HG02678 (cell line): ENCODE measurements around the gene KRT10.
"Not testable (repeated sequence)": the region's sequence is repeated elsewhere in the genome, so short reads cannot be mapped to it uniquely, and the experiment has no call there.

Source experiments
- ATAC-seq: cut with Tn5 transposase; IDR thresholded peaks from one replicate; pipeline ENCODE4 v1.9.1; 2021; ENCODE audit warnings: mild to moderate bottlenecking, moderate library complexity; ENCODE audit not compliant: unreplicated experiment

The KRT10 gene

DNA sequence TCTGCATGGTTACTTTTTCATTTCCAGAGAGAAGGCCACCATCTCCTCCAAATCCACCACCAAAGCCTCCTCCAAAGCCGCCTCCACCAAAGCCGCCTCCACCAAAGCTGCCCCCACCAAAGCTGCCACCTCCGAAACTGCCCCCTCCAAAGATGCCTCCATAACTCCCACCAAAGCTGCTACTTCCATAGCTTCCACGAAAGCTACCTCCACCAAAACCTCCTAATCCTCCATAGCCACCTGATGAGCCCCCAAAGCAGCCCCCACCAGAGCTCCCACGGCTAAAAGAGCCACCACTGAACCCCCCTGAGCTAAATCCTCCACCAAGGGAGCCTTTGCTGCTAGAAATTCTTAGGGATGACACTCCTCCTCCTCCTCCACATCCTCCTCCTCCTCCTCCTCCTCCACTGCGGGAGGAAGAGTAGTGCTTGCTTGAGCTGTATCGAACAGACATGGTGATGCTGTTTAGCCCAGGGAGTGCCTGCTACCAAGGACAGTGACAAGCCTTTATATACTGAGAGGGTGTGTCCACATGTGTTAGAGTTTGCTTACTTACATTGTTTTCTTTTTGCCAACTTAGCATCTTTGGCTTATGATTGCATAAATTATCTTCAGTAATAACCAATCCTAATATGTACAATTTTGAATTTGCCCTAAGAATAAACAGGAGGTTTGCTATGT is at the start of gene KRT10:
Gene KRT10 (minus strand): TSS at position 483 of the 681 bp plus-strand sequence. CDS start 29 bp downstream, at position 454.
- no peak for ATAC-seq

DNA sequence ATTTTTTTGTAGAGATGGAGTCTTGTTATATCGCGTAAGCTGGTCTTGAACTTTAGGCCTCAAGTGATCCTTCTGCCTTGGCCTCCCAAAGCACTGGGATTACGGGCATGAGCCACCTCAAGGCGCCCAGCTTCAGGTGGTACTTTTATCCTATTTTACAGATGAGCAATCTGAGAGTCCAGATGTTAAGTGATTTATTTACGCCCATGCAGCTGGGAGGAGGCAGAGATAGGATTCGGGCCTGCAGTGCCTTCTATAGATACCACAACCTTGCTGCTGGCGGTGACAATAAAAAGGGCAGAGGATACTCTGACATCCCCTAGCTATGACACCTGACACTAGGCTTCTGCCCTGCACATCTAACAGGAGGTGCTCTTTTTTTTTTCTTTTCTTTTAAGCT is 48.9 kb upstream of the KRT10 start:
- no peak for ATAC-seq

DNA sequence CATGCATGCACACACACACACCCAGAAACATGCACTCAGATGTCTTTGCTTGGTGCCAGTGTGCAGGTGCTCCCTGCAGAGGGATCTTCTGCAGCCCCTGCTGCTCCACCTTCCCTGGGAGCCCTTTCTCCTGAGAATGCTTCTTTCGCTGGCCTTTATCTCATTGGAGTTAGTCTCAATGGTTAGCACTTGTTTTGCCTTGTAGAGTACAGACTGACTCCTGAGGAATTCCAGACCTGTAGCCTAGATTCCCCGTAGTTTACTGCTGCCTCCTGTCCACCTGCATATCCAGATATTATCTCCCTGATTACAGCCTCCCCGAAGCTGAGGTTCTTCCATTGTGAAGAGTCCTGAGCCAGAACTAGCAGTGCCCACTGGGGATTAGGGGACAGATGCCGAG is 47.7 kb upstream of the KRT10 start:
- ATAC-seq = no peak

DNA sequence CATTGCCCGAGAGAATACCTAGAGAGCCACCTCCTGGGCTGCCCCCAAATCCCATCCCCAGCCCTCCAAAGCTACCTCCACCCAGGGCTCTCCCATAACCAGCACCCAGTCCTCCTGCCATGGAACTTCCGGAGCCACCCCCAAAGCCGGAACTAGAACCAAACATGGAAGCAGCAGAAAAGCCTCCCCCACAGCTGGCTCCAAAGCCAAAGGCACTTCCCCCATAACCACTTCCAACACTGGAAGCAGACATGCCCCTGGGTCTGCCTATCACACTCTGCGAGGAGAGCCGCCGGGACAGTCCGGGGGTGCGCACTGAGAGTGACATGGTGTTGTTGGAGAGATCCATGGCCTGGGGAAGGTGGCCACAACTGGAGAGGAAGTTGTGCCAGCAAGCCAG is 44.4 kb upstream of the KRT10 start, which contains the start of gene KRT12:
Gene KRT12 (minus strand): TSS at position 386 of the 400 bp plus-strand sequence. CDS start 37 bp downstream, at position 349.
- ATAC-seq = no peak

DNA sequence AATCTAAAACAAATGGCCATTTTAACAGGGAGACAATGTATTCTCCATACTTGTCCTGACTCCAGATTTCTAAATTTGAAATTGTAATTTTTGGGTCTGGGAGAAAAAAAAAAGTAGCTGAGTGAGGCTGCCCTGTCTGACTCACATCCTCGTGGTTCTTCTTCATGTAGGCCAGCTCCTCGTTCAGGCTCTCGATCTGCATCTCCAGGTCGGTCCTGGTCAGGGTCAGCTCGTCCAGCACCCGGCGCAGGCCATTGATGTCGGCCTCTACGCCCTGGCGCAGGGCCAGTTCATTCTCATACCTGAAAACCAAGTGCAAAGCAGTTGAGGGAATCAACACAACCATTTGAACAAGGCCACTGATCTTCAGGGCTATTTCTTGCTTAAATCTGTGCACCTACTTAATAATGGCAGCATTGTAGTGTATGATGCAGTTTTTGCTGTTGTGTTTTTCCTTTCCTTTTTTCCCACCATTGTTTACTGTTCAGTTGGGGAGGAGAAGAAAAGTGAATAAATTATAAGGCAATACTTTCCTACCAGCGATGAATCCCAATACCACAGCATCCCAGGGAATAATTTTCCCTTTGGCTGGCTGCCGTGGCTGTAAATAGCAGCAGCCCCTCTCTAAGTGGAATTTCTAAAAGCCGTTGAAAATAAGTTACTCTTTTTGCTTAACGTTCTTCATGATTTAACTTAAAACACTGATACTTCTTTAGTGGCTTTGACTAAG is 42.4 kb upstream of the KRT10 start:
- no peak for ATAC-seq

DNA sequence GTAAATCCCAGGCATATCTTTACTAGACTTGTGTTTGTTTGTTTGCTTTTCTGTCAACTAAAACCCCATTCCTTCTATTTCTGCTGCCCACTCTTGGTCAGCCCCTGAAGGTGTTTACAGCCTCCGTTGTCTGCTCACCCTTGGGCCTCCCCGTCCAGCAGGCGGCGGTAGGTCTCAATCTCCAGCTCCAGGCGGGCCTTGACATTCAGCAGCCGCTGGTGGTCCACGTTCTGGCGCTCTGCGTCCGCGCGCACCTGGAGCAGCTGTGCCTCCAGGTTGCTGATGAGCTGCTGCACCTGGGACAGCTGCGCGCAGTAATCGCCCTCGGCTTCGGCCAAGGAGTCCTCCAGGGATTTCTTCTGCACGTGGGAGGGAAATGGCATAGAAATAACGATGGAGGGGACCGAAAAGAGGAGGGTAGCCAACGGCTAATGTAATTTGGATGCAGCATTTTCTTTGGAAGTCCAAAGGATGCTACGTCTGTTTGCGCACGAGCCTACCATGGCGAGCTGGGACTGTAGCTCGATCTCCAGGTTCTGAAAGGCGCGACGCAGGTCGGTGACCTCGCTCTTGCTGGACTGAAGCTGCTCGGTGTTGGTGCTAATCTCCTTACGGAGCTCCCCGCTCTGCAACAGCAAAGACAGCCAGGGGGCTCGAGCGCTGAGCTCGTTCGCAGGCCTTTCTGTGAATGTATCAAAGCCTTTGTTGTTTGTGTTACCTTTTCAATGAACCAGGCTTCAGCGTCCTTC is 40.7 kb upstream of the KRT10 start:
- ATAC-seq = no peak

DNA sequence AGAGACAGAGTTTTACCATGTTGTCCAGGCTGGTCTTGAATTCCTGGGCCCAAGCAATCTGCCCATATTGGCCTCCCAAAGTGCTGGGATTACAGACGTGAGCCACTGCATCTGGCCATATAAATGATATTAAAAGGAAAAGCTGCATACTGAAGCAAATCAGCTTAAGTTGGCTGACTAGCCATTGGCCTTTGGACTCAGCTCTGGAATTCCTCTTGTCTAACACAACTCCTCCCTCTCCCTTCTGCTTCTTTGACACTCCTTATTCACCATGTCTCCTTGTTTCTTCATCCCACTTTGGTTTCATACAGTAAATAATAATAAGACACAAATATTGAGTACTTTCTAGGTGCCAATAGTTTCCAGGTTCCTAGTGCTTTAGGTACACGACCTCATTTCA is 37.1 kb upstream of the KRT10 start:
- no peak for ATAC-seq

DNA sequence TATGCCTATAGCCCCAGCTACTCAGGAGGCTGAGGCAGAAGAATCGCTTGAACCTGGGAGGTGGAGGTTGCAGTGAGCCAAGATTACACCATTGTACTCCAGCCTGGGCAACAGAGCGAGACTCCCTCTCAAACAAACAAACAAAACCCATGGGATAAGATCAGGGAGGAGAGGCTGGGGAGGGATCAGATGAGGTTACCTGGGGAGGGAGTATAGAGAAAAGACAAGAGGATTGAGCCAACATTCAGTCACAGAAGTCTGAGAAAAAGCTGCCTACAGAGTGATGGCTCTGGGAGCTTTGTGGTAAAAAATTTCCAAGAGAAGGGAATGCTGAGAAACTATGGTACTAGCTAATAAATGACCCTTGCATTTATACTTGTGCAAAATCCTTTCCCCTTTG is 36.3 kb upstream of the KRT10 start:
- ATAC-seq = not testable (repeated sequence)

DNA sequence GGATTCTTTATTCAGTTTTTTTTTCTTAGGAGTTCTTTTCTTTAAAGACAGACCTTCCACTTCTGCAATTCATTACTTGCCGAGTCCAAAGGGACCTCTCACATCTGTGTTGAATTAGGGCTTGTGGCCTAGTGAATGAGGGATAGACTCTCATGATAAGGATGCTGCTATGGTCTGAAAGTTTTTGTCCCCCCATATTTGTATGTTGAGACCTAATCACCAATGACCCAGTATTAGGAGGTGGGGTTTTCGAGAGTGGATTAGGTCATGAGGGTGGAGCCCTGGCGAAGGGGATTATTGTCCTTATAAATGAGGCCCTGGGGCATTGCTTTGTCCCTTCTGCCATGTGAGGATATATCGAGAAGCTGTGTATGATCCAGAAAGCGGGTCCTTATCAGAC is 35.1 kb upstream of the KRT10 start:
- no peak for ATAC-seq

DNA sequence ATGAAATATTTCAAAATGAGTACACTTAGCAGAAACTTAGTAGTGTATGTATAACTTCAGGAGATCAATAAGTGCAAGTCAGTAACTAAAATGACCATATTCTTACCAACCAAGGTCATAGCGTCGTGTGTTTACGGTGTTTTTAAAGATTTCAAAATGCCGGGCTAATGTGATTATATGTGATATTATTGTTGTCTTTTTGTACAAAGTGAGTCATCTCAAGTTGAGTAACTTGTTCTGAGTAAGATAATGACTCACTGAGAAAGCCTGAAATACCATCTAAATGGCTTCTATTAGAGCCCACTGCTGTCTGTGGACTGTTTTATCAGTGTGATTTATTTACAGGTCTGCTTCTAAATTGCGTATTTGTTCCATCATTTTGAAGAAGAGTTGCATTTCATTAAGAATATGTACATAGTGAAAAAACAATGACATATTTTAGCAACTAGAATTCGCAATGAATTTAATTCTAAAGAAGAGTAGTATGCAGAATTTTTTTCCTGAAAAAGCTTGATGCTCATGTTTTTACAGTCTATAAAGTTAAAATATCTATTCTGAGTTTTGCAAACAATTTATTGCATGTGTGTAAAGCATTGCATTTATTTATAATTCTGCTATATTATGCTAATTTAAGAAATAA is 31.9 kb upstream of the KRT10 start:
- no peak for ATAC-seq

DNA sequence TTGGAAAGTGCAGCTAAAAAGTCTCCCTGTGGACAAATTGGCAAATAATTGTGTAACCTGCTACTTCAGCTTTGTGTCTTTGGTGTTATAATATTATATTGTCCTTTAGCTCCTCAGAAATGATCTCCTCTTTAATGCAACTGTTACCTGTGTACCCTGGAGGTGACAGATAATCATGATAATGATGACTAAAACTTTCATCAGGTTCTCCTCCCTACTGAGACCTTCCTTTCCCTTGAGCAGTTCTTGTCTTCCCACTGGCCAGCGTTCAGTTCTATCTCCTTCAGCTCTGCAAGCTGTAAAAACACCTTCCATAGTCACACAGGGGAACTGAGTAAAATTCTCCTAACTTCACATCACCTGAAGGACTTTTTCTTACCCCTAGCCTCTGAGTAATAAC is 29.9 kb upstream of the KRT10 start:
- no peak for ATAC-seq

DNA sequence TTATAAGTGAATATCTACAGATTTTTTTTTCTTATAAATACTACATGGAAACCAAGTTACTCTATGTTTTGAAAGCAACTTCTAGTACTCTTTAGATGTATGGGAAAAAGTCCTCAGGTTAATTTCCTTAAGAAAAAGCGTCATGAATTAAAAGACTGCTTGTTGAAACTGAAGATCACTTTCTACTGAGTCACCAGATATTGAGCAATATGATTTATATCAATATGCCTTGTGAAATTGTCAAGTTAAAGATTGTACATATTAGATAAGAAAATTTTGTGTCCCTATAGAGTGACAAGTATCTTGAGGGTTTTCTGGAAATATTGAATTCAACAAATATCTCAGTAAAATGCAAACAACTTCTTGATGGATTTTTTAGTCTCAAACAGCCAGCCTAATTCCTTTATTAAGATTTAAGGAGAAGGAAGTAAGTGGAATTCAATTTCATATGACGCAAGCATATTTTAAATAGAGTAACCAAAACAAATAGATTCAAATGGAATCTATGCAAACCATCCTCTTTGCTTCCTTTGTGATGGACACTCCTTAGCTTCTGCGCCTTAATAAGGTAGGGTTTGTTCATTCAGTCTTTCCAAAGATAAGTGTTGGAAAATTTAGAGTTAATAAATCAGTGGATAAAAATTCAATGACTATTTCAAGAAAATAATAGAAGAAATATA is 28.0 kb upstream of the KRT10 start:
- no peak for ATAC-seq

DNA sequence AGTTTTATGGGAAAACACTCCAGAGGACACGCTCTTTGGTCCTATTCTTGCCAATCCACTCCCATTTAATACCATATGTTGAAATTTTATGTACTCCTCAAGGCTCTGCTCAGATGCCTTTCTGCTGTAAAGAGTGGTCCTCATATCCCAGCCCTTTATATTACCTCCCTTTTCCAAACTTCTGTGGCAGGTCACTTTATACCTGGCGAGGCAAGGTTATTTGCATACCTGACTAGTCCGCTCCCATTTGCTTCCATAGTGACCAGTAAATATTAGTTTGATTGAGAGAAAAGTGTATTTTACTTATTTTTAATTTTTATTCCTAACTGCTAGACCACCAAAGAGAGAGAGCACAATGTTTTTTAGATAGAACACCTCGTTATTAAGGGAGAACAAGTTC is 27.3 kb upstream of the KRT10 start:
- ATAC-seq = no peak

DNA sequence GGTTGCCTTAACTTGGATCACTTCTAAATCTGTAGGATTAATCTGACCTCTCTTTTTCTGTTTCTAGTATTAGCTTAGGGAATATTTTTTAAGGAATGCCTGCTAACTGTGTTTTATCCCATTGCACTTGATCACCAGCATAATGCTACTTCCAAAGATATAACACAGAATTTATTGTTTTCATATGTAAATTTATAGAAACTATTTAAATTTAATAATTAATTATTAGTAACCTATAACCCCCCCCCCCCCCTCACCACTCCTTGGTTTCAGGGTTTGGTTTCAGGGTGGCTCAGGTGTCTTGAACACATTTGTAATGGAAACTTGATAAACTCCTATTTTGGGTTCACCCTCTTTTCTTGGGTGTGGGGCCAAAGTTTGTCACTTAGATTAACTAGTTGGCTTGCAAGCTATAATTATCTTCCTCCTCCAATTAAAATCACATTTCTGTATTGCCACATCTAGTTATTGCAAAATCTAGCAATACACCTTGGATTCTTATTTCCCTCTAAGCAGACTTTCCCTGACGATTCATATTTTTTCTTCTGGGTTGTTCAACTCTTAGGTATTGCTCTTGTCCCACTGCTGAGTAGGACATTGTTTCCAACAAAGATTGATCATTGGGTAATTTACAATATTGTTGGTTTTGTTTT is 26.3 kb upstream of the KRT10 start:
- ATAC-seq = no peak

DNA sequence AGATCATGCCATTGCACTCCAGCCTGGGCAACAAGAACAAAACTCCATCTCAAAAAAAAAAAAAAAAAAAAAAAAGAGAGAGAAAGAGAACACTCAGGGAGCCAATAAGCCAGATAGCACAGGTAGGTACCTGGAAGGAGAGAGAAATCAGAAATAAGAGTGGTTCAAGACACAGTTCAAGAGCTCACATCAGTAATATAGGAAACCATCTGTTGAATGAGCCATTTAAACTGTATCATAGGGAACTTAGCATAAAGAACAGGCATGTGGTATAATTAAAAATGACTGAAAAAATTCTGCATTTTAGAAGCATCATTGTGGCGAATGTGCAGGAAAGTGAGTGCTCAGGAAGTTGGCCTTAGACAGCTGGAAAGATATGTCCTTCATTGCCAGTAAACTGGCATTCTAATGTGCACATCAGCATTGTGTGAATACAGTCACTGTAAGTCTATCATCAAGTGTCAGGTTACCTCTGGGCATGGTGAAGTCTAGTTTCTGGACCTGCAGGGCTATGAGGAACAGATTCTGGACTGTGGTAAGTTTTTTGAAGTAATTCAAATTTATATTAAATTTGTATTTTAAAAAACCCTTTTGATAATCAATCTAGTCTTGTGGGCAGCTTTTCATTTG is 24.2 kb upstream of the KRT10 start:
- ATAC-seq = no peak

DNA sequence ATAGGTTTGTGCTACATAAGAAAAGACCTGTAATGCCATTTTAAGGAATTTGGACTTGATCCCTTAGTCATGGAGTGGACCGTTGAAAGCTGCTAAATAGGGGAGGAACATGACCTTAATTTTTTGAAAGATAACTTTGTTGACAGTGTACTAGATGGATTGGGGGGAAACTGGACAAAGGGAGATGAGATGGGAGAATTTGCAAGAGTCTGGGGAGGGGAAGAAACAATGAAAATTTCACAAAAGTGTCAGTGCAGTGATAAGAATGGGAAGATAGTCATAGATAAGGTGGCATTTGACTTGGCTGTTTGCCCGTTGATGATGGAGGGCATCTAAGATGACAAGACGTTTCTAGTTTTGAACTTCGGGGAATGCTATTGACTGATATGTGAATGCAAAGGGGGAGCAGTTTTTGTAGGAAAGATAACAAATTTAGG is 22.3 kb upstream of the KRT10 start:
- ATAC-seq = no peak

DNA sequence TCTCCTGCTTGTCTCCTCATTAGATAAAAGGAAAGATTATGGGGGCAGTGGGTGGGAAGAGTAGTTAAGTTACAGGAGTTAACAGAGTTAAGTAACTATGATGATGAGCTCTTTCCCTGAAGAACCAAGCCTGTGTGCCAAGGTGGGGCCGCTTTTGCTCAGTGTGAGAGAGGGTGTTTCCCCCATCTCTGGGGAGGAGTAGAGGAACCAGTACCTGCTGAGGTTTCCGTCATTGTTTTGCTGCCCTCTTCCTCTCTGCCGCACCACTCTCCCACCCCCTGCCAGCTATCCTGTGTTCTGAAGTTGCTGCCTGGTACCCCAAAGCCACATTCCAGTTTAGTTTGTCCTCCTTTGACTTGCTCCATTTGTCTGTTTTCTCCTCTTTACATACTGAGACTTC is 20.8 kb upstream of the KRT10 start:
- ATAC-seq = no peak

DNA sequence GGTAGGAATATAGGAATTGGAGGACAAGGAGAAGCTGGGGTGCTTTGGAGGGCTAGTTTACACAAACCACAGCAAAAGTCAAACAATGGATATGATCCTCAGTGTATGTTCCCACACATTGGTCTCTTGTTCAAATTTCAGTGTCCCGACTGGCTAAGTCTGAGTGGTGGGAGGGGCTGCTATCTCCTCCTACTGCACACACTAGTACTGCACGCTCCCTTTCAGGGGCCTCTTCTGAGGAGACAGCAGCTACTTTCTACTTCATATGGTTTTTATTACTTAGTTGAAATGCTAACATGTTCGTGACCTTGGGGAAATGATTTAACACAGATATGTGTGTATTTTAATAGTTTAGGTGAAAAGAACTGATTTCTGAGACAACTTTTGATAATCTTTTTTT is 18.8 kb upstream of the KRT10 start:
- no peak for ATAC-seq

DNA sequence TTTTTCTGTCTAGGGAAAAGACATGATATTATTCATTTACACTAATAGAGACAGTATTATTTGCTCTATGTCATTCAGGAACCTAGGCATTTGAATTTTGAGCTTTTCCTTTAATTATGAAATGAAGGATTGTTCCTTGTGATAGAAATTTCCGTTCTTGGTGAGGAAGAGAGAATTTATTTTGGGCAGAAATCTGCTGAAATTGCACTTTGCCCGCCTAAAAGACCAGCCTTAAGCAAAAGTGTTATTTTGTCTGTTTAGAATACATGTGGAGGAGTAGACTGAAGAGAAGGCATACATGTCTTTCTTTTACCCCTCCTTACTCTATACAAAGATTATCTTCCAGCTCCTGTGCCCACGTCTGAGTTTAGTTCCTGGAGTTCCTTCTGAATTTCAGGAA is 16.8 kb upstream of the KRT10 start:
- ATAC-seq = no peak

DNA sequence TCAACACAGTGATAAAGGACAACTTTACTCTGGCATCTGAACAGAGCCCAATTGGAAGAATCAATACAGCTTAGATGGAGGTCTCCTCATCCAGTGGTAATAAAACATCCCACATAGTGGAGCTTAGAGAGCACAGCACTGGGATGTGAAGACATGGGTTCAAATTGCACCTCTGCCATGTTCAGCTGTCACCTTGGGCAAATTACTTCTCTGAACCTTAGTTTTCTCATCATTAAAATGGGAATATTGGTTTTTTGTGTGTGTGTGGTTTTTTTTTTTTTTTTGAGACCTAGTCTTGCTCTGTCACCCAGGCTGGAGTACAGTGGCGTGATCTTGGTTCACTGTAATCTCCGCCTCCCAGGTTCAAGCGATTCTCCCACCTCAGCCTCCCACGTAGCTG is 13.6 kb upstream of the KRT10 start:
- ATAC-seq = no peak
